ENCODE data around the gene STEAP3.

- no peak for TF ChIP-seq CTCF (conservative IDR thresholded peaks at IDR 0.05; ENCODE audit: low read depth, low read length)
- TF ChIP-seq EZH2 (IDR thresholded peaks at IDR 0.05; ENCODE audit: low read length, unreplicated experiment): no peak
- no peak for TF ChIP-seq EZH2phosphoT487 (IDR thresholded peaks at IDR 0.05; ENCODE audit: borderline replicate concordance, low read length)
These were observed 42.2 kb upstream of the STEAP3 start for GRCh38 chr2:119181391-119181790.

All from PC-3 (cell line).